Fibroblast of skin of scalp (primary cell): ENCODE data around the gene HOXC10.
A peak's percentile ranks its signal among the peaks of the same experiment; 100 is the strongest.

Experiments used
- DNase-seq: peaks from one replicate; pipeline ENCODE4 v3.0.0-alpha.2; 2013

The HOXC10 gene

GRCh38 chr12:54030889-54031471 lies 46.0 kb downstream of the HOXC10 start:
- no peak for DNase-seq

- no peak for DNase-seq
These were observed 46.5 kb downstream of the HOXC10 start for GRCh38 chr12:54031480-54031879.

- DNase-seq = no peak
These were observed 47.2 kb downstream of the HOXC10 start for GRCh38 chr12:54032086-54032619.

GRCh38 chr12:54032627-54033100 lies 47.7 kb downstream of the HOXC10 start, which contains the start of gene HOXC5:
HOXC5 (plus strand) TSS chr12:54033050; CDS start chr12:54033123, 73 bp downstream.
- peak; percentile 48 for DNase-seq

GRCh38 chr12:54033106-54033979 lies 48.4 kb downstream of the HOXC10 start:
- DNase-seq = no peak

GRCh38 chr12:54033980-54034784 lies 49.2 kb downstream of the HOXC10 start:
- no peak for DNase-seq

- DNase-seq = no peak
These were observed 49.9 kb downstream of the HOXC10 start for GRCh38 chr12:54034785-54035310.

- DNase-seq = no peak
These were observed 50.8 kb downstream of the HOXC10 start for GRCh38 chr12:54035568-54036264.

GRCh38 chr12:54036620-54037359 lies 51.8 kb downstream of the HOXC10 start:
- DNase-seq = no peak

GRCh38 chr12:54037360-54038283 lies 52.7 kb downstream of the HOXC10 start:
- no peak for DNase-seq

- no peak for DNase-seq
These were observed 53.4 kb downstream of the HOXC10 start for GRCh38 chr12:54038284-54038870.

- no peak for DNase-seq
These were observed 54.0 kb downstream of the HOXC10 start for GRCh38 chr12:54038871-54039414.

- DNase-seq = no peak
These were observed 54.6 kb downstream of the HOXC10 start for GRCh38 chr12:54039417-54040147.
